Pons (tissue), 1 donor: ENCODE data around the gene ROBO1.

Experiments
- DNase-seq: peaks from one replicate; pipeline ENCODE4 v3.0.0-alpha.2; 2016; ENCODE audit warnings: low spot score

The ROBO1 gene

GRCh38 chr3:79670178-79670577 is 97.6 kb downstream of the ROBO1 start:
- no peak for DNase-seq

GRCh38 chr3:79664455-79664854 is 103.3 kb downstream of the ROBO1 start:
- no peak for DNase-seq

GRCh38 chr3:79661896-79662295 is 105.9 kb downstream of the ROBO1 start:
- no peak for DNase-seq

GRCh38 chr3:79657076-79657475 is 110.7 kb downstream of the ROBO1 start:
- no peak for DNase-seq

GRCh38 chr3:79654019-79654418 is 113.8 kb downstream of the ROBO1 start:
- no peak for DNase-seq

- DNase-seq, result no peak
Measured at GRCh38 chr3:79653266-79653830, 114.5 kb downstream of the ROBO1 start.

- no peak for DNase-seq
Measured at GRCh38 chr3:79651536-79652065, 116.2 kb downstream of the ROBO1 start.

- no peak for DNase-seq
Measured at GRCh38 chr3:79639855-79640254, 127.9 kb downstream of the ROBO1 start.

GRCh38 chr3:79636372-79636771 is 131.4 kb downstream of the ROBO1 start:
- DNase-seq, result no peak

- DNase-seq, result no peak
Measured at GRCh38 chr3:79632842-79633241, 135.0 kb downstream of the ROBO1 start.

- DNase-seq, result no peak
Measured at GRCh38 chr3:79618883-79619282, 148.9 kb downstream of the ROBO1 start.

GRCh38 chr3:79606414-79606813 is 161.4 kb downstream of the ROBO1 start:
- no peak for DNase-seq

- no peak for DNase-seq
Measured at GRCh38 chr3:79604681-79605080, 163.1 kb downstream of the ROBO1 start.

- no peak for DNase-seq
Measured at GRCh38 chr3:79602385-79602784, 165.4 kb downstream of the ROBO1 start.

GRCh38 chr3:79598594-79598993 is 169.2 kb downstream of the ROBO1 start:
- no peak for DNase-seq

- no peak for DNase-seq
Measured at GRCh38 chr3:79597709-79598108, 170.1 kb downstream of the ROBO1 start.

GRCh38 chr3:79587150-79587549 is 180.6 kb downstream of the ROBO1 start:
- DNase-seq, result no peak

GRCh38 chr3:79586232-79586631 is 181.6 kb downstream of the ROBO1 start:
- no peak for DNase-seq

GRCh38 chr3:79572930-79573329 is 194.9 kb downstream of the ROBO1 start:
- DNase-seq, result no peak

- DNase-seq, result no peak
Measured at GRCh38 chr3:79568938-79569337, 198.9 kb downstream of the ROBO1 start.

GRCh38 chr3:79564192-79564591 is 203.6 kb downstream of the ROBO1 start:
- no peak for DNase-seq

- DNase-seq, result no peak
Measured at GRCh38 chr3:79560698-79561097, 207.1 kb downstream of the ROBO1 start.

- no peak for DNase-seq
Measured at GRCh38 chr3:79558943-79559342, 208.9 kb downstream of the ROBO1 start.

GRCh38 chr3:79555655-79556054 is 212.1 kb downstream of the ROBO1 start:
- DNase-seq, result no peak
